ENCODE measurements around the gene UCK1.

DNA sequence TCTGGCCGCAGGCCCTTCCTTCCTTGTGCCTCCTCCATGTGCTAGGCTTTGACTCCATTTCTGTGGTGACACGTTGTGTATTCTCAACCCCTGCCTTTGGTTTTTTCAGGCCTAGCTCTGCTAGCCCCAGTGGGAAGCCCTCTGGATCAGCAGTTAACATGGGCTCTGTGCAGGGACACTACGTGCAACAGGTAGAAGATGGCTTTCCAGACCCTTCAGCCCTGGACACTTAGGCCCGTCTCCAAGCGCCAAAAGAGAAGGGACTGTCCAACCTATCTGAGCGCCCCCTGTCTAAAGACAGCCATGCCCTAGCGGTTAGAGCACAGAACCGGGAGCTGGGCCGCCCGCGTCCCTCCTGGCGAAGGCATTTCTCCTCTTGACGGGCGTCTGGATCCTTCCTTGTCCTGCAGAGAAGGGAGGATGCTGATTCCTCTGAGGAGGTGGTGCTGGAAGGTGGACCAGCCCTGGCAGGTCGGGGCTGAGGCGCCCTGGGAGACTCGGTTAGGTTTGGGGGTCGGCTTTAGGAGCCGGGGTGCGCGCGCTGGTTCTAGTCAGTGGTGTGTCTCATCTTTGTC, 36.7 kb downstream of the UCK1 start:
- TF ChIP-seq, protein P1, sequence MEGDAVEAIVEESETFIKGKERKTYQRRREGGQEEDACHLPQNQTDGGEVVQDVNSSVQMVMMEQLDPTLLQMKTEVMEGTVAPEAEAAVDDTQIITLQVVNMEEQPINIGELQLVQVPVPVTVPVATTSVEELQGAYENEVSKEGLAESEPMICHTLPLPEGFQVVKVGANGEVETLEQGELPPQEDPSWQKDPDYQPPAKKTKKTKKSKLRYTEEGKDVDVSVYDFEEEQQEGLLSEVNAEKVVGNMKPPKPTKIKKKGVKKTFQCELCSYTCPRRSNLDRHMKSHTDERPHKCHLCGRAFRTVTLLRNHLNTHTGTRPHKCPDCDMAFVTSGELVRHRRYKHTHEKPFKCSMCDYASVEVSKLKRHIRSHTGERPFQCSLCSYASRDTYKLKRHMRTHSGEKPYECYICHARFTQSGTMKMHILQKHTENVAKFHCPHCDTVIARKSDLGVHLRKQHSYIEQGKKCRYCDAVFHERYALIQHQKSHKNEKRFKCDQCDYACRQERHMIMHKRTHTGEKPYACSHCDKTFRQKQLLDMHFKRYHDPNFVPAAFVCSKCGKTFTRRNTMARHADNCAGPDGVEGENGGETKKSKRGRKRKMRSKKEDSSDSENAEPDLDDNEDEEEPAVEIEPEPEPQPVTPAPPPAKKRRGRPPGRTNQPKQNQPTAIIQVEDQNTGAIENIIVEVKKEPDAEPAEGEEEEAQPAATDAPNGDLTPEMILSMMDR (IDR thresholded peaks at IDR 0.05; ENCODE audit: low read depth, low read length, poor library complexity, severe bottlenecking): no peak
- no peak for TF ChIP-seq EZH2phosphoT487 (IDR thresholded peaks at IDR 0.05; ENCODE audit: borderline replicate concordance, low read length)

Measured in DOHH2 (cell line).